Measurements from ENCODE around the gene ITGA1. TPM values are rescaled to one million over a fixed set of nuclear protein-coding genes. Genes with fewer than 3 reads are reported as not detected.

ITGA1 gene
- total RNA-seq, 4 donors from 2014 or later: 228 to 302 (median 235) TPM

GRCh38 chr5:52925001-52925400 is 137.3 kb downstream of the ITGA1 start:
- intact Hi-C loops (cut with DNase I): no loop called here
- Histone ChIP-seq H3K27me3 (no peaks in the 10 kb centered on the region), H3K27ac (replicated peaks in 1 of 4) (peak overlapping the region in 2 of 4 donors; percentile 2 to 69), H3K4me3 (no peak overlapping the region), H3K4me1 (peaks cover 0 to 52% (median 46%) of the 10 kb centered on the region in 4 donors), H3K9me3 (no peaks in the 10 kb centered on the region), H3K36me3 (peaks cover 13 to 84% (median 46%) of the 10 kb centered on the region in 4 donors)
- DNase-seq (ENCODE audit: extremely low spot score): no peak
- WGBS: 78% methylated on average over 5 of the region's 5 CpGs
- TF ChIP-seq POLR2AphosphoS5 (IDR thresholded peaks at IDR 0.05): peak in 1 of 2 donors; percentile 14
- TF ChIP-seq POLR2A (IDR thresholded peaks at IDR 0.05; ENCODE audit: low read depth): no peak
- TF ChIP-seq EP300 (IDR thresholded peaks at IDR 0.05): no peak
- TF ChIP-seq CTCF (IDR thresholded peaks at IDR 0.05): no peak

- DNase-seq (ENCODE audit: extremely low spot score): no peak
- TF ChIP-seq POLR2AphosphoS5 (IDR thresholded peaks at IDR 0.05) (no peak), POLR2A (IDR thresholded peaks at IDR 0.05; ENCODE audit: low read depth) (no peak), CTCF (IDR thresholded peaks at IDR 0.05) (no peak), EP300 (IDR thresholded peaks at IDR 0.05) (no peak)
Observed at GRCh38 chr5:52928689-52929088, 141.0 kb downstream of the ITGA1 start.

GRCh38 chr5:52938226-52938625 is 150.5 kb downstream of the ITGA1 start:
- peaks cover 21 to 68% (median 39%) of the 10 kb centered on the region in 4 donors for H3K36me3 ChIP-seq

More at GRCh38 chr5:52928689-52929088, 141.0 kb downstream of the ITGA1 start:
- Histone ChIP-seq H3K27ac (replicated peaks in 1 of 4) (peak overlapping the region in 3 of 4 donors; percentile 4 to 20 (median 13)), H3K9me3 (no peaks in the 10 kb centered on the region), H3K27me3 (no peaks in the 10 kb centered on the region), H3K4me1 (peaks cover 0 to 19% (median 17%) of the 10 kb centered on the region in 4 donors), H3K4me3 (no peak overlapping the region), H3K36me3 (peaks cover 21 to 90% (median 55%) of the 10 kb centered on the region in 4 donors)
- intact Hi-C loops (cut with DNase I): no loop called here
- 70% methylated on average over 2 of the region's 2 CpGs for WGBS

GRCh38 chr5:52943285-52943684 is 155.6 kb downstream of the ITGA1 start:
- peak overlapping the region; percentile 75 to 80 (median 76) for H3K27ac ChIP-seq (replicated peaks in 1 of 4)
- no peaks in the 10 kb centered on the region for H3K9me3 ChIP-seq
- no peaks in the 10 kb centered on the region for H3K27me3 ChIP-seq
- no peak for TF ChIP-seq EP300 (IDR thresholded peaks at IDR 0.05)
- TF ChIP-seq POLR2AphosphoS5 (IDR thresholded peaks at IDR 0.05): no peak
- TF ChIP-seq CTCF (IDR thresholded peaks at IDR 0.05): no peak
- TF ChIP-seq POLR2A (IDR thresholded peaks at IDR 0.05; ENCODE audit: low read depth): no peak
- intact Hi-C loops (cut with DNase I): no loop called here
- no peak overlapping the region for H3K4me3 ChIP-seq
- peaks cover 18 to 53% (median 28%) of the 10 kb centered on the region in 4 donors for H3K36me3 ChIP-seq
- WGBS: 100% methylated on average over 2 of the region's 2 CpGs
- peaks cover 7 to 50% (median 49%) of the 10 kb centered on the region in 4 donors for H3K4me1 ChIP-seq
- DNase-seq (ENCODE audit: extremely low spot score): no peak

More at GRCh38 chr5:52938226-52938625, 150.5 kb downstream of the ITGA1 start:
- no peak overlapping the region for H3K27ac ChIP-seq (replicated peaks in 1 of 4)
- intact Hi-C loops (cut with DNase I): no loop called here
- peaks cover 0 to under 1% (median 0%) of the 10 kb centered on the region in 4 donors for H3K4me1 ChIP-seq
- DNase-seq (ENCODE audit: extremely low spot score): no peak
- TF ChIP-seq CTCF (IDR thresholded peaks at IDR 0.05) (no peak), EP300 (IDR thresholded peaks at IDR 0.05) (no peak), POLR2A (IDR thresholded peaks at IDR 0.05; ENCODE audit: low read depth) (no peak), POLR2AphosphoS5 (IDR thresholded peaks at IDR 0.05) (no peak)
- no peaks in the 10 kb centered on the region for H3K27me3 ChIP-seq
- H3K9me3 ChIP-seq: no peaks in the 10 kb centered on the region
- no peak overlapping the region for H3K4me3 ChIP-seq

GRCh38 chr5:52943808-52944207 is 156.1 kb downstream of the ITGA1 start:
- intact Hi-C loops (cut with DNase I): no loop called here
- H3K4me3 ChIP-seq: no peak overlapping the region
- WGBS: 75% methylated on average over 6 of the region's 7 CpGs
- H3K27me3 ChIP-seq: no peaks in the 10 kb centered on the region
- TF ChIP-seq CTCF (IDR thresholded peaks at IDR 0.05): no peak
- TF ChIP-seq POLR2AphosphoS5 (IDR thresholded peaks at IDR 0.05): no peak
- TF ChIP-seq EP300 (IDR thresholded peaks at IDR 0.05): no peak
- no peak for TF ChIP-seq POLR2A (IDR thresholded peaks at IDR 0.05; ENCODE audit: low read depth)
- peak overlapping the region; percentile 75 to 80 (median 76) for H3K27ac ChIP-seq (replicated peaks in 1 of 4)
- H3K9me3 ChIP-seq: no peaks in the 10 kb centered on the region
- peaks cover 7 to 55% (median 55%) of the 10 kb centered on the region in 4 donors for H3K4me1 ChIP-seq
- no peak for DNase-seq (ENCODE audit: extremely low spot score)
- peaks cover 13 to 48% (median 26%) of the 10 kb centered on the region in 4 donors for H3K36me3 ChIP-seq
